B cell (primary cell): ENCODE results near the gene CDADC1.

Source experiments
- EZH2 ChIP-seq: IDR thresholded peaks from 2 replicates; pipeline ENCODE4 v1.6.1; 2012; ENCODE audit warnings: borderline replicate concordance, low read depth, mild to moderate bottlenecking, moderate library complexity, low read length; ENCODE audit not compliant: insufficient read depth, poor library complexity, severe bottlenecking
- TF ChIP-seq, protein P1 (sequence below): fragments of 200-600 bp; IDR thresholded peaks from one replicate; pipeline ENCODE4 v1.8.0; 2022; ENCODE audit warnings: antibody characterized with exemption, mild to moderate bottlenecking

DNA sequence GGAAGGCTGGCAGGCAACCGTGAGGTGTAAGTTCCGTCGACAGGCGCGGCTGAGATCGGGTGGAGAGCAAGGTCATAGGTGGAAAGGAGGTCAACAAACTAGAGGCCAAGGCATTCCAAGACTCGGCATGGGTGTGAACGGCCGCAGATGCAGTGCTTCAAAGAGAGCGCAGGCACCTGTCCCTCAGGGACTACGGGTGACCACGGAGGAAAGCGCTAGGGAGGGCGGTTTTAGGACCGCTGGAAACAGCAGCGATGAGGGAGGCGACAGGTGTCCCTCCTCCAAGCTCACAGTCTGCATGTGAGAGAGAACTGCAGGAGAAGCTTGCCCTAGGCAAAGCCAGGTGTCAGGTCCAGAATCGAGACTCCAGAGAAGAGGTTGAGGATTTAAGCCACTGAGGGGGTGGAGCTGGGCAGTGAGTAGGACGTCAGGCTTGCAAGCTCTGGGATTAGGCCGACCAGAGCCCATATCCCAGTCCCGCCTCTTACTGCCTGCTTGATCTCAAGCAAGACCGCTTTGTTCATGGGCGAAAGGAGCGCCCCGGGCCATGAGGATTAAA is 29.2 kb upstream of the CDADC1 start:
- TF ChIP-seq, protein P1, sequence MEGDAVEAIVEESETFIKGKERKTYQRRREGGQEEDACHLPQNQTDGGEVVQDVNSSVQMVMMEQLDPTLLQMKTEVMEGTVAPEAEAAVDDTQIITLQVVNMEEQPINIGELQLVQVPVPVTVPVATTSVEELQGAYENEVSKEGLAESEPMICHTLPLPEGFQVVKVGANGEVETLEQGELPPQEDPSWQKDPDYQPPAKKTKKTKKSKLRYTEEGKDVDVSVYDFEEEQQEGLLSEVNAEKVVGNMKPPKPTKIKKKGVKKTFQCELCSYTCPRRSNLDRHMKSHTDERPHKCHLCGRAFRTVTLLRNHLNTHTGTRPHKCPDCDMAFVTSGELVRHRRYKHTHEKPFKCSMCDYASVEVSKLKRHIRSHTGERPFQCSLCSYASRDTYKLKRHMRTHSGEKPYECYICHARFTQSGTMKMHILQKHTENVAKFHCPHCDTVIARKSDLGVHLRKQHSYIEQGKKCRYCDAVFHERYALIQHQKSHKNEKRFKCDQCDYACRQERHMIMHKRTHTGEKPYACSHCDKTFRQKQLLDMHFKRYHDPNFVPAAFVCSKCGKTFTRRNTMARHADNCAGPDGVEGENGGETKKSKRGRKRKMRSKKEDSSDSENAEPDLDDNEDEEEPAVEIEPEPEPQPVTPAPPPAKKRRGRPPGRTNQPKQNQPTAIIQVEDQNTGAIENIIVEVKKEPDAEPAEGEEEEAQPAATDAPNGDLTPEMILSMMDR = no peak
- no peak for TF ChIP-seq EZH2
